Stimulated activated CD4-positive, alpha-beta T cell treated with anti-CD3 and anti-CD28 coated beads, Interleukin-15, amount 100 ng/mL, for 48 hours (primary cell): ENCODE results near the gene ZNG1A.
"Not testable (repeated sequence)": the region's sequence is repeated elsewhere in the genome, so short reads cannot be mapped to it uniquely, and the experiment has no call there.

Experiments used
- DNase-seq, 2 donors: peaks; one replicate each; pipeline ENCODE4 v3.0.0-alpha.2; 2020; ENCODE audit warnings: low read depth in 2 of 2

ZNG1A gene

DNA sequence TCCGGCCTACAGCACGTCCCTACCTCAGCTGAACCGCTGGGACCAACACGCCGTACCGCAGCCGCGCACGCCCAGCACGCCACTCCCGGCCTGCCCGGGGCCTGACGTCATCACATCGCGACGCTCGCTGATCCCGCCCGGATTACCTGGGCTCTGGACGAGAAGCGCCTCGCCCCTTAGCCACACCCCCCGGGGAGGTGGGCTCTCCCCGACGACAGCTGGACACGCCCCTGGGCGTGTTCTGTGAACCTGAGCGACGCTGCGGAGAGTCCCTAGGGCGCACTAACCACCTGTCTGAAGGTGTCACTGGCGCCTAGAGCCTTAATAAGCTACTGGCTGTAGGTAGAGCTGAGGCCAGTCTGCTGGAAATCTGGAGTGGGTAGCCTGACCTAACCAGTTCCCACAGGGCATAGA, at the start of gene ZNG1A:
Gene ZNG1A, minus strand, starts transcription at position 87 of the 414 bp plus-strand sequence. CDS start 87 bp downstream, outside the sequence.
- peak; percentile 67 for DNase-seq

DNA sequence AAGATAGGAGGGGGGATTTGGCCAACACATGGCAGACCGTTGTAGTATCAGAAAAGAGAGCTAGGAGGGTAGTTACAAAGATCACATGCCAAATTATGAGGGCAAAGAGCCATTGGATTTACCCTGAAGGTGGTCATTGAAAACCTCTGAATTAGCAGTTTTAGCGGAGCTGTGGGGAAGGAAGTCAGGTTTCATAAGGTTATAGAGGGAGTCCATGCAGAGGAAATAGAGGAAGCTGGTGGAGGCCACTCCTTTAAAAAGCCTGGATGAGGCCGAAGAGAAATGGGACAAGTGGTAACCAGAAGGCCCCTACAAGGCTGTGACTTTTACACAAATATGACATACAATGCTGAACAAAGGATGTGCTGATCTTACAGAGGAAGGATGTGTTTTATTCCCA, 49.0 kb upstream of the ZNG1A start:
- DNase-seq, result no peak

DNA sequence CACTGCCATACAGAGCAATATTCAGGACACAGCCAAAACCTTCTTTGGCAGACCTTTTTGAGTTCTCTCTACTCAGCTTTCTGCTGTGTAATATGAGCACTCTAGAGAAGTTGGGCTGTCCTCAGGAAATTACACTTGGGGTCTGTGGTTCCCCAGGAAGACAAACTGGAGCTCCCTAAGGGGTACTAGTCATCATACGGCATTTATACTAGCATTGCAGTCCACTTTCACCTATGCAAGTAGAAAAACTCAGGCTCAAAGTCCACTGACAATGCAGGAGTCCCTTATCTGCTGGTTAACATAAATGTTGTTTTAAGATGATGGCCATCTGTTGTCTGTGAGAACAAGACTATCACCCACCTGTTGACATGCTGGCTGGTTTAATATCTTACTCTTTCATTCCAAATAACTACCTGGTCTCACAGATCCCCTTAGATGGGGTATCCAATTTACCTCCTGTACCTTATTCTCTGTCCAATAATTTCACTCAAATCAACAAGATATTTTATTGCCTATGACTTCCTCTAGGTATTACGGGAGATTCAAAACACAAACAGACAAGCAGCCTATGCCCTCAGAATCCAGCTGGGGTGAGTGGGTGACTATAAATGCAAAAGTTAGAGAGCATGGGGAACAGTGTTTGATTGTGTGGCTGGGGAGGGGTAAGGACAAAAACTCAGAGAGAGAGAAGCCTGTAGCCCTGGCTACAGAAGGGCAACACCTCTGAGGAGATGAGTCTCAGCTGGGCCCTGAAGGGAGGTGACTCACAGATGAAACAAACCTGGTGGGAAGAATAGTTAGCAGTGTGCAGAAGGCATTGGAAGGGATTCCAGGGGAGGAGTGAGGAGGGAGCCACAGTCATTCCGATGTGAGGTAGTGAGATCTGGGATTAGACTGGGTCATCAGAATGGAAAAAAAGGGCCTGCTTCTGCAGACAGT, 46.0 kb upstream of the ZNG1A start:
- DNase-seq, result no peak

DNA sequence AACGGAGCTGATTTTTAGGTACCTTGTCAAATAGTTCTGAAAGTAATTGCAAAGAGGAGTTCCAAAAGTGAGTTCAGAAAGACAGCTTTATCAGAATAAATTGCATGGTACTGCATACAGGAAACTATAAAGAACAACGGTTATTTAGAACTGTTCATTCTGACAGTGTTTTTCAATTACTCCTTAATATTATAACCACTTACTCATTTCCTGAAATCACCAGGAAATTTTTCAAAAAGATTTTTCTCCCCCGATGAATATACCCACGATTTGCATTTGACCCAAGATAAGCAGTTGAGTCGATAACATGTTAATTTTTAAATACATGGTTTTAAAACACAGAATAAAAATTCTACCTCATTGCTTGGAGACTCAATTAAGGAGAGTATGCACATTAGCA, 45.2 kb upstream of the ZNG1A start:
- DNase-seq, result no peak

DNA sequence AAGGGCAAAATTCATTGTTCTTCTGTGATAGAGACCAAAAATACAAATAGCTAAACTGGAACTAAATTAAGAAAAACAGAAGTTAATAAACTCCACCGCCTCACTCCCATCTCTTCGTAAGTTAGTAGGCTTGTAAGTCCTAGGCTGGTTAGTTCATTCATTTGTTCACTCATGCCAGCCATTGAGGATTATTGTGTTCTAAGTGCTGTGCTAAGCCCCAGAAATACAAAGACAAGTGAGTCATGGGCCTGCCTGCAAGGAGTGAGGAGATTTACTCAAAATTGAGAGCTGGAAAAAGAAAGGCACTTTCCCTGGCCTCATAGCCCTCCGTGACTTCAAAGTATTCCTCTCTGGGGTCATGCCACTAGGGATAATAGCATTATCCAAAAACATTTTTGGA, 44.3 kb upstream of the ZNG1A start:
- DNase-seq, result no peak

DNA sequence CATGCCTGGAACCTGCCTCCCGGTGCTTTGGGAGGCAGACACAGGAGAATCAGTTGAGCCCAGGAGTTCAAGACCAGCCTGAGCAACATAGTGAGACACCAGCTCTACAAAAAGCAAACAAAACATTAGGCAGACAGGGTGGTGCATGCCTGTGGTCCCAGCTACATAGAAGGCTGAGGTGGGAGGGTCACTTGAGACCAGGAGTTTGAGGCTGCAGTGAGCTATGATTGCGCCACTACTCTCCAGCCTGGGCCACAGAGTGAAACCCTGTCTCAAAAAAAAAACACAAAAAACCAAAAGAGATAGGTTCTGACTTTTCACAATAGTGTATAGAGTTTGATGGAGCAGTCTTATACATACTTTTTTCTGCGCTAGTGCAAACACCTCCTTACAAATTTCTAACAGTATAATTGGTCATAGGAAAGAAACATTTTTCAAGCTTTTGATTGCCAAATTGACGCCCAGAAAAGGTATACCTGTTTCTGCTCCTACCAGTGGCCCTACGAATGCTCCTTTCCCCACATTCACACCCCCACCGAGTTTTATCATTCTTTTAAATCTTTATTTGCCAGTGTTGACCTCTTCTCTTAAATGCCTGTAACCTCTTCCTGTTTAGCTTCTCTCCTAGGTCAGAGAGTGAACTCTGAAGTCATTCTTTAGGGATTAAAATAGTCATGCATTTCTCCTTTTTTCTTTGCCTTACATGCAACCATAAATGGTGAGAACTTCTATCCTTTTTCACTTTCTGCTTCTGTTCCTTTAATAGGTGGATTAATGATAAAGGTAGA, 43.3 kb upstream of the ZNG1A start:
- DNase-seq, result no peak

DNA sequence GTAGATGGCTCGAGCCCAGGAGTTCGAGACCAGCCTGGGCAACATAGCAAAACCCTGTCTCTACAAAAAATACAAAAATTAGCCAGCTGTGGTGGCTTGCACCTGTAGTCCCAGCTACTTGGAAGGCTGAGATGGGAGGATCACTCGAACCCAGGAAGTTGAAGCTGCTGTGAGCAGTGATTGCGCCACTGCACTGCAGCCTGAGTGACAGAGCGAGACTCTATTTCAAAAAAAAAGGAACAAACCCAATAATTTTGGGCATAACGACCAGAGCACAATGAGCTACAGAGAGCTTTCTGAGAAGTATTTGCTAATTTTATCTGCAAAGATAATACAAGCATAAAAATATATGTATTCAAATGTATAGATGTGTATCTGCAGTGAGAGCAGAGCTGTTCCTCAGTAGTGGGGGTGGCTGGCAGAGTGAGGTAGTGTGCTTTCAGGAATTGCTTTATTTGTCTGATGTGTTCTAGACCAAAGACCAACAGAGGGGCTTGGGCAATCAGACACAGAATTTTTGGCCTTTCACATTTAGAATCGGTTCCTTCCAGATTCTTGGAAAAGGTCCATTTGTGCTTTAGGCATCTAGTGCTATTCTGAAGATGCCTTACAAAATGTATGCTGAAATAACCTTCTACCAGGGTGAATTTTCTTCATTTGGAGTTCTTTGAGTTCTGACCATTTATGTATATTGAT, 41.0 kb upstream of the ZNG1A start:
- no peak for DNase-seq

DNA sequence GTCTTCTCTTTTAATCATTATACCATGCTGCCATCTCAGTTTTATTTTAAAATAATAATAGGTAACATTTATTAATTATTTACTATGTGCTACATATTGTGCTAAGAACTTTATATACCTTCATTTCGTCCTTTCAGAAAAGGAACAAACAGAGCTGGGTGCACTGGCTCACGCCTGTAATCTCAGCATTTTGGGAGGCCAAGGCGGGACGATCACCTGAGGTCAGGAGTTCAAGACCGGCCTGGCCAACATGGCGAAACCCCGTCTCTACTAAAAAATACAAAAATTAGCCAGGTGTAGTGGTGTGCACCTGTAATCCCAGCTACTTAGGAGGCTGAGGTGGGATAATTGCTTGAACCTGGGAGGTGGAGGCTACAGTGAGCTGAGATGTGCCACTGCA, 40.2 kb upstream of the ZNG1A start:
- DNase-seq, result not testable (repeated sequence)

DNA sequence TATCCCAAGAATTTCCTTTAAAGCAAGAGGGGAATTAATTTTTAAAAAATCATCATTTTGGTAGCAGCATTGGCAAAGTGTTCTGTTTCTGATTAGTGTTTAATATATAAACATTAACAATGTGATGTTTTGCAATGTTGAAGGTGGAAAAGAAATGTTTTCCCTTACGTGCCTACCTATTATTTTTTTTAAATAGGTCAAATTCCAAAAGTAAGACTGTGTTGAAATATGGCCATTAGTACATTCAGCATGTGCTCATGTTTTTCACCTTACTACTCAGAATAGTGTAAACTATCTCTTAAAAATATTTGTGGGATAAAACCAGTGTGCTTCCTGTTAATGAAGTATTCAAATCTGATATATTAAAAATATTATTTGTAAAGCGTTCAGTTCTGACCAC, 39.1 kb upstream of the ZNG1A start:
- DNase-seq, result no peak

DNA sequence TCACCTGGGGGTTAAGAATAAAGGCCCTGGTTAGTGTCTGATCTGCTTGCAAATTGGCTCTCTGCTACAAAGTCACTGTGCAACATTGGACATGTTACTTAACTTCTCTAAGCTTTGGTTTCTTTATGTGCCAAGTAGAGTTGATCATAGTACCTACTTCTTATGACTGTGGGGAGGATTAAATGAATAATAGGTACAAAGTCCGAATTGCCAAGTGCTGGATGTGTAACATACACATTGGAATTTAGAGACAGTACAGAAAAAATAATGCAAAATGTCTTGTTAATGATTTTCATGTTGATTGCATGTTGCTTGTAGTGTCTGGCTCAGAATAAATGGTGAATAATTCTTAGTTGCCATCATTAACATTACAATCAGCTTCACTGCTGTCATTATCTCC, 38.0 kb upstream of the ZNG1A start:
- DNase-seq, result no peak

DNA sequence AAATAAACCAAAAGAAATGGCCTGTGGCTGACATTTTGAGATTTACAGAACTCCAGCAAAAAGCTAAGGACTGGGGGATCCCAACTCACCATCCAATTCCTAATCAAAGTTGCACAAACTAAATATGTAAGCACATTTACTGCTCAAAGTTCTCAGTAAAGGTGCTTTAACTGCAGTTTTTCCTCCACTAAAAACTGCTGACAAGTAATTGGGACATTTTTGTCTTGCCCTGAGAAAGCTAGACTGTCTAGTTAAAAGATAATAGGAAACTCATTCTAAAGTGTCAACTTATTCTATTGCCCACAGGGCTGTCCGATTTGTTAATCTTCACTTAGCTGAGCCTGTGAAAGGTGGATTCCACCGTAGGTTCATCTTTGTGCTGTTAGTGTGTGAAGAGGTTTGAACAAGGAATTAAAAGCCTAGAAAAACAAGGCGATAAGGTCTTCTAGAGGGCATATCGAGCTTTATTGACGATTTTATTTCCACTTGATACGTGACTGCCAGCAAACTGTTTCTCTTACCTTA, 36.8 kb upstream of the ZNG1A start:
- no peak for DNase-seq

DNA sequence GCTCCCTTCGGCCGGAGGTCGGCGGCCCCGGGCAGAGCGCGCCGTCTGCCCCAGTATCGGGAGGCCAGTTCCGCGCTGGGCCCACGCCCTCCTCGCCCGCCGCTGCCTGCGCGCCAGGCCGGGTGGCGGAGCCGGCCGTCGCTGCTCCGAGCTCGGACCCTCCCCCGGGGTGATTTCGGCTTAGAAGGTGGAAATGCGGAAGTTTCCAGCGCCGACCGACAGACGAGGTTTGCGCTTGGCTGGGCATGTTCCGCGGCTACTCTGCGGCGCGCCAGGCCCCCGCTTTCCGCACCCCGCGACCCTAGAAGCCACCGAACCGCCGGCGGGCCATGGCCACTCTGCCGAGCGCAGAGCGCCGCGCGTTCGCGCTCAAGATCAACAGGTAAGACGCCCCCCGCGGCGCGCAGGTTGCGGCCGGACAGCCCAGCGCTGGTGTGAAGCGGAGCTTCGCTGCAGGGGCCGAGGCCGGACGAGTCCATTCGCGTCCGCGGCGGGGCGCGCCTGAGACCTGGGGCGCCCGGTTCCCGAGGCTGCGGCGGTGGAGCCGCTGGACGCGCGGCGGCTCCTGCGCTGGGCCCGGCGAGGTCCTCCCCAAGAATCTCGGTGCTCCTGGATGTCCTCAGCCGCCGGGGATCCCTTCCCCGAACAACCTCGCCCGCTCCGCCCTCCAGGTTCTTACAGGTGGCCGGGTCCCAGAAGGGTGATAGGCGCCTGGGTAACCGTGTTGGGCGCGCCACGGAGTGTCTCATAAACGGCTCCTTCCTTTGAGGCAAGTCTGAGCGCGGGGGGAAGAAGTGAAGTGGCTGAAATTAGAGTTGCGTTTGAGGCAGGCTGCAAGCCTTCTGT, 36.0 kb upstream of the ZNG1A start, which contains the start of gene DOCK8:
Gene DOCK8, plus strand, starts transcription at position 218 of the 846 bp plus-strand sequence. Its CDS starts 112 bp downstream, at position 330.
- peak; percentile 23 to 44 for DNase-seq

DNA sequence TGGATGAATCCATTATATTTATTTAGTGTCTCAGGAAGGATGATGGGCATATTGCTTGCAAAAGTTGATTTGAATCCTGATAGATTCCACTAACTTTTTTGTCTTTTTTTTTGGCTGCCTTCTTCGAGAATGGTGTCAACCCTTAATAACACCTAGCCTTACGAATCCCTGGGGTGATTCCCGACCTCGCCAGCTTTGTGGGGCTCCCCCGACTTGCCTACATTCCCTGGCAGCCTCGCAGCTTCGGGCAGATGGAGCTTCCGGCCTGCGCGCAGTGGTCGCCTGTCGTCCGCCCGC, 35.4 kb upstream of the ZNG1A start:
- no peak for DNase-seq

DNA sequence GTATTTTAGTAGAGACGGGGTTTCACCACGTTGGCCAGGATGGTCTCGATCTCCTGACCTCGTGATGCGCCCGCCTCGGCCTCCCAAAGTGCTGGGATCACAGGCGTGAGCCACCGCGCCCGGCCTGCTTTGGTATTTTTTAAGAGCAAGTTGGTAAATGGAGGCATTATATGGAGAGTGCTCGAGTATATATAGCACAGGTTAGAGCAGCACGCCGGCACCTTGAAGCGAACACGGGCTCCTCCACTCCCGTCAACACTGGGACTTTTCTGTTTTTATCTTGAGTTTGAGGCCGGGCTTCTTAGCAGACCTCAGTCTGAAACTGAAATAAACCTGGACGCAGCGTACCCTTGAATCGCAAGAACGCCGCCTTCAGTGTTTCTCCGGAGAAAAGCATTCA, 35.0 kb upstream of the ZNG1A start:
- not testable (repeated sequence) for DNase-seq

DNA sequence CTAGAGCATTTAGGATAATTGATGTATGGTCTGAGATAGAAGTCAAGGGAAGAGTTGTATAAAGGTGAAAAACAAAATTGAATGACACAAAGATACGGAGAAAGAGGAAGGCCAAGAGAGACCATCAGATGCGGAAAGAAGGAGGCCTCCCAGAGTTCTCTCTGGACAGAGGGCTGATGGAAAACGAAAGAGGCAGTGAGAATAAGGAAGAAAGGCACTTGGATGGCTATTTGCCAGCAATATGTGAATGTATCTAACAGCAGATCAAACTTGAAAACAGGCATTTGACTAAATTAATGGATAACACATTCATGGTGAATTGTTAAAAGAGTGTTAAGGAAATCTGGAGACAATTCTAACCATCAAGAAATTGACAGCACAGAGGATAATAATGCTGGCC, 33.4 kb upstream of the ZNG1A start:
- no peak for DNase-seq

DNA sequence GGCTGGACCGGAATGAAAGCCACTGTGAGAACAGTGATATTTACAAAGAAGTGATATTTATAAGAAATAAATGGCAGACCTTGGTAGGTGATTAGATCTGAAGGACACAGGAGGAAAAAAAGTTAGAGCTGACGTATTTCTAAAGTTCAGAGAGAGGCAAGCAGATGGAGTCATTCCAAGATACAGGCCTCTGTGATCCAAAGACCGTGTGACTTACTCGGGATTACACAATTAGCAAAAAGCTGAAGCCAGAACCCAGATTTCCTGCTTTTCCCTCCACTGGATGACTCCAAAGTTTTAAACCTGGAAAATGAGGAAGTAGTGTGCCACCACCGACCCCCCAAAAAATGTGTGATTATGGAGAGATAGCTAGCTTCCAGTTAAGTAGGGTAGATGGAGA, 32.7 kb upstream of the ZNG1A start:
- DNase-seq, result no peak

DNA sequence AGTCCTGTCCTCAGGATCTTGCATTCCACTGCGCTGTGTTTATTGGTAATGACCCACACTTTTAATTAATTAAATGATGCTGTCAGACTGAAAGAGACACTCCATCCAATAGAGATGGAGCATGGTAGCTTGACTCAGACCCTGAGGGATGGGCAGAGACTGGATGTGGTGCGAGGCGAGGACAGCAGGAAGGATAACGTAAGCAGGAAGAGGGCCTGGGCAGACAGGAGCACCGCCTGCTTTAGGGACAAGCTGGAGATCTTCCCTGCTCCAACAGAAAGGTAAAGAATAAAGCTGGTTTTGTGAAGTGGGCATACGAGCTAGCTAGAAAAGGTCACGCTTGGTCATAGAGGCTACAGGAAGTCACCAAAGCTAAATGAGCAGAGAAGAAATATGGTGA, 32.2 kb upstream of the ZNG1A start:
- no peak for DNase-seq

DNA sequence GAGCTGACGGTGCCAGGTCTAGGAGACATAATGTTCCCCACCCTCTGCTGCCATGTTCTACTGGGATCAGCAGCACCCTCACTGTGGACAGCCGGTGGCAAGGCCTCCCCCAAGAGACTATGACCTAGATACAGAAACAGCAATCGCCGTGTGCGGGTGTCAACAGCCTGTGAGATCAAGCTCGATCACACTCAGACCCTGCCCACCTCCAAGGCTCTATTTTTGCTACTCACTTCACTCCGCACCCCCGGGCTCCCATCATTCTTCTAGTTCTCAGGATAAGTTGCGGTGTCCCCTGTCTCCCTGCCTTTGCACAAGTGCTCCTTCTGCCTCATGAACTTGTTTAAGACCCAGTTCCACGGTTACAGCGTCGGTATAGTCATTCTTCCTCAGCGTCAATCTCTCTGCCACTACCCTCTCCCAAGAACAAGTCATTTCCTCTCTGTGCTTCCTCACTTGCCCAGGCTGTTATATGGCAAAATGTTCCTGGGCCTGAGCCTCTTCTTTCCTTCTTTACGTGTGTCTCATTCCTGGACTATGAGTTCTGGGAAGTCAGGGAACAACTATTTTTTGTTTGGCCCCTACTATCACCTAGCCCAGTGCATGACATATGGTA, 30.4 kb upstream of the ZNG1A start:
- no peak for DNase-seq

DNA sequence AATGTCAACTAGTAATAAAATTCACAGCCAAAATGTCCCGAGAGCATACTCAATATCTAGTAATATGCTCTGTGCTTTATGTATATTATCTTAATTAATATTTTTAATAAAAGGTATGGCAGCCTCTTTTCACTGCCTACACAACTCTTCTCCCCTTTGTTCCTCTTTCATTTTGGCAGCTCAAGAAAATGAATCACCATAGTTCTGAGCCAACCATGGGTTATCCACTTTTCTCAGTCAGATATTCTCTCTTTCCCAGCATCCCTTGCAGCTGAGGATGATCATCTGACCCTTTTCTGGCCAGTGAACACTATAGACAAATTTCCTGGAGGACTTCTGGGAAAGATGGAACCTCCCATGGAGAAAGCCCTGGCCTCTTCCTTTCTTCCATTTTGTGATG, 27.6 kb upstream of the ZNG1A start:
- no peak for DNase-seq

DNA sequence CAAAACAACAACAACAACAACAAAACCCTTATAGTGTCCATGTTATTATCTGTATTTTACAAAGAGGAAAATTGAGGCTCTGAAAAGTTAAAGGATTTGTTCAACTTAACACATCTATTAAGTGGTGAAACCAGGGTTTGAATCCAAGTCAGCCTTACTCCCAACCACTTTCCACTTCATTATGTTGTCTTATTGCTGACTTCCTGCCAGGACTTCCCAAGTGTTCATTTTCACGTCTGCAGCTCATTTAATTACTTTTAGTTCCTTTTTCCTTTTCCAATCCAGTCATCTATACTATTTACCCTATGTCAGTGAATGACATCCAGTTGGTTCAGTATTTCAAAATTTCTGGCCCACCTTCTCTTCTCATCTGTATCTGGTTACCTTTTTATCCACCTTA, 20.7 kb upstream of the ZNG1A start:
- not testable (repeated sequence) for DNase-seq
